Measurements from ENCODE around the gene CAPN12.
"Not testable (repeated sequence)": the region's sequence is repeated elsewhere in the genome, so short reads cannot be mapped to it uniquely, and the experiment has no call there.

DNA sequence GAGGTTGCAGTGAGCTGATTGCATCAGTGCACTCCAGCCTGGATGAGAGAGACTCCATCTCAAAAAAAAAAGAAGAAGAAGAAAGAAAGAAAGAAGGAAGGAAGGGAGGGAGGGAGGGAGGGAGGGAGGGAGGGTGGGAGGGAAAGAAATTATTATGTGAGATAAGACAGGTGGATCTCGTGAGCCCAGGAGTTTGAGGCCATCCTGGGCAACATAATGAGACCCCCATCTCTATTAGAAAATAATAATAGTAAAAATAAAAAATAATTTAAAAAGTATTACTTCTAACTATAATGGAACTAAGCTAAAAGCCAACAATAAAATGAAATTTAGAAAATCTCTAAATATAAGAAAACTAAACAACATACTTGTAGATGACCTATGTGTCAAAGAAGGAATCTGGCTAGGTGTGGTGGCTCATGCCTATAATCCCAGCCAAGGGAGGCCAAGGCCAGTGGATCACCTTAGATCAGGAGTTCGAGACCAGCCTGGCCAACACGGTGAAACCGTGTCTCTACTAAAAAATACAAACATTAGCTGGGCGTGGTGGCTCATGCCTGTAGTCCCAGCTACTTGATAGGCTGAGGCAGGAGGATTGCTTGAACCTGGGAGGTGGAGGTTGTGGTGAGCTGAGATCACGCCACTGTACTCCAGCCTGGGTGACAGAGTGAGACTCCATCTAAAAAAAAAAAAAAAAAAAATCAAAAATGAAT lies 16.7 kb upstream of the CAPN12 start:
- TF ChIP-seq POLR2AphosphoS5, POLR2A (IDR thresholded peaks at IDR 0.05): not testable (repeated sequence)
- TF ChIP-seq, protein P1, sequence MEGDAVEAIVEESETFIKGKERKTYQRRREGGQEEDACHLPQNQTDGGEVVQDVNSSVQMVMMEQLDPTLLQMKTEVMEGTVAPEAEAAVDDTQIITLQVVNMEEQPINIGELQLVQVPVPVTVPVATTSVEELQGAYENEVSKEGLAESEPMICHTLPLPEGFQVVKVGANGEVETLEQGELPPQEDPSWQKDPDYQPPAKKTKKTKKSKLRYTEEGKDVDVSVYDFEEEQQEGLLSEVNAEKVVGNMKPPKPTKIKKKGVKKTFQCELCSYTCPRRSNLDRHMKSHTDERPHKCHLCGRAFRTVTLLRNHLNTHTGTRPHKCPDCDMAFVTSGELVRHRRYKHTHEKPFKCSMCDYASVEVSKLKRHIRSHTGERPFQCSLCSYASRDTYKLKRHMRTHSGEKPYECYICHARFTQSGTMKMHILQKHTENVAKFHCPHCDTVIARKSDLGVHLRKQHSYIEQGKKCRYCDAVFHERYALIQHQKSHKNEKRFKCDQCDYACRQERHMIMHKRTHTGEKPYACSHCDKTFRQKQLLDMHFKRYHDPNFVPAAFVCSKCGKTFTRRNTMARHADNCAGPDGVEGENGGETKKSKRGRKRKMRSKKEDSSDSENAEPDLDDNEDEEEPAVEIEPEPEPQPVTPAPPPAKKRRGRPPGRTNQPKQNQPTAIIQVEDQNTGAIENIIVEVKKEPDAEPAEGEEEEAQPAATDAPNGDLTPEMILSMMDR (IDR thresholded peaks at IDR 0.05), result not testable (repeated sequence)
